RKO (cell line): ENCODE data around the gene CNEP1R1.

Experiments
- DNase-seq: peaks from one replicate; pipeline ENCODE4 v3.0.0-alpha.2; 2016; ENCODE audit warnings: low spot score

Gene CNEP1R1

GRCh38 chr16:50065241-50065623 lies 40.2 kb downstream of the CNEP1R1 start:
- DNase-seq, result no peak

- peak; percentile 90 for DNase-seq
Measured at GRCh38 chr16:50065624-50066481, 40.8 kb downstream of the CNEP1R1 start, which contains the start of gene HEATR3. TSS of gene HEATR3 (plus strand) at chr16:50065970. CDS start at chr16:50066132, 162 bp downstream.

DNA sequence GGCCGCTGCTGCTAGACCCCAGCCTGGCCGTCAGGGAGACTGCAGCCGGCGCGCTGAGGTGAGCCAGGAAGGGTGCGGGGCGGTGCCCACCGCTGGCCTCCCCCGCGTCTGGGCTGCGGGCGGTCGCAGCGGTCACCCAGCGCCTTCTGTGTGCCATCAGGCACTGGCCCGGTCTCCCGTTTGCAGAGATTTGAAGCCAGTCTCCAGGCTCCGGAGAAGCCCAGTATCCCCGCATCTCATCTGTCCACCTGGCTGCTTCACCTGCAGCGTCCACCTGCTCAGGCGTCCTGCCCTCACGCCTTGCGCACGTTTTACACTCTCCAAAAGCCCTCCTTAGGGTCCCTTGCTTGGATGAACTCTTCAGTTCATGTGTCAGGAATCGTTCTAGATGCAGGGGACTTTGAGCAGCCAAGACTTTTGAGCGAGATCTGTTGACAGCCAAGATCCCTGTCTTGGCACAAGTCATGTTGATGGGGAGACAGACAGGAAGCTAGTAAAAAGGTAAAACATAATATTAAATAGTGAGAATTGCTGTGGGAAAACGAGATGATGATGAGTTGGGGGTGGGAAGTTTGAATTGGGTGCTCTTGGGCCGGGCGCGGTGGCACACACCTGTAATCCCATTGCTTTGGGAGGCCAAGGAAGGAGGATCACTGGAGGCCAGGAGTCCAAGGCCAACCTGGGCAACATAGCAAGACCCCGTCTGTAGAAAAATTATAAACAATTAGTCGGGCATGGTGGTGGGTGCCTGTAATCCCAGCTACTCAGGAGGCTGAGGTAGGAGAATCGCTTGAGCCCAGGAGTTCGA lies 41.7 kb downstream of the CNEP1R1 start:
- DNase-seq, result no peak

DNA sequence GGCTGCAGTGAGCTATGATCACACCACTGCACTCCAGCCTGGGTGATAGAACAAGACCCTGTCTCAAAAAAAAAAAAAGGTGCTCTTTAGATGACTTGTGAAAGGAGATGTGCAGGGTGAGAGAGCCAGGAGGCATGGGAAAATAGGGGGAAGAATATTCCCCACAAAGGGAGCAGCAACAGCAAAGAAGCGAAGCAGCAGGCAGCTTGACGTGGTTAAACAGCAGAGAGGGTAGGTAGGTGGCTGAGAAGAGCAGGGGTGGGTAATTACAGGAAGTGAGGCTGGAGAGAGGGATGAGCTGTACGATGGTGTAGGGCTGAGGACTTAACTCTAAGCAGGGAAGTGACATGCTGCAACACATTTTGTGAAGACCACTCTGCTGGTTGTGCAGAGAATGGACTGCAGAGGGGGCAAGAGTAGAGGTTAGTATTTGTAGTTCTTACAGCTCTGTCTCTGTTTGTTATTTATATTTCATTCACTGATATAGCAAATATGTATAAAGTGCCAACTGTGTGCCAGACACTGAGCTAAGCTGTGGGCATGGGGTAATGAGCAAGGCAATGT lies 42.3 kb downstream of the CNEP1R1 start:
- DNase-seq, result peak; percentile 81

DNA sequence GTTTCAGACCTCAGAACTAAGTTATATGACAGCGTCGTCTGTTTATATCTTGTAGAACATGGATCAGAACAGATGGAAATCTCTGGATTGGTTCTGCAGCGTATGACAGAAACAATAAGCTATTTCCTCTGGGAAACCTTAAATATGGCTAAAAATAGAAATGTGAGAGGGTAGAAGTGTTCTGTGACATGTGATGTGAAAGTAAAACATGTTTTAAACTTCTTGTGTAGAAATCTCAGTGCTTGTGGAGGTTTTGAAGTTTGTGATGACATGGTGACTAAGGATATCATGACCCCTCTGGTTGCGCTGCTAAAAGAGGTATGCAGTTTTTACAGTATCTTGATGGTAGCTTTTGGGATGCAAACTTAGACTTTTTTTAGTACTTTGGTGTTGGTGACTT lies 43.5 kb downstream of the CNEP1R1 start:
- DNase-seq, result no peak

DNA sequence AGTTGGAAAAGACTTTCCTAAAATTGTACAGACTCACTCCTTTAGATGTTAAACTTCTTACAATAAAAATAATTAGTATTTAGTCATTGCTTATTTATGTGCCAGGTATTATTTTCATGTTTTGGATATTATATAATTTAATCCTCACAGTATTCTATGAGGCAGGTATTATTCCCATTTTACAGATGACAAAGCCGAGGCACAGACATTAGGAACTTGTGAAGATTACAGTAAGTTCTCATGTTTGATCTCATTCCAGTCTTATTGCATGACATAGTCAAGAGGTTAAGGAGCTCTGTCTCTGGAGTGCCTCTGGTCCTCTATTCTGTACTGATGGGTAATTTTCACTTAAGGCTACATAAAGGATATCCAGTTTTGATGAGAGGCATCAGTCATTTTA lies 44.0 kb downstream of the CNEP1R1 start:
- DNase-seq, result no peak

DNA sequence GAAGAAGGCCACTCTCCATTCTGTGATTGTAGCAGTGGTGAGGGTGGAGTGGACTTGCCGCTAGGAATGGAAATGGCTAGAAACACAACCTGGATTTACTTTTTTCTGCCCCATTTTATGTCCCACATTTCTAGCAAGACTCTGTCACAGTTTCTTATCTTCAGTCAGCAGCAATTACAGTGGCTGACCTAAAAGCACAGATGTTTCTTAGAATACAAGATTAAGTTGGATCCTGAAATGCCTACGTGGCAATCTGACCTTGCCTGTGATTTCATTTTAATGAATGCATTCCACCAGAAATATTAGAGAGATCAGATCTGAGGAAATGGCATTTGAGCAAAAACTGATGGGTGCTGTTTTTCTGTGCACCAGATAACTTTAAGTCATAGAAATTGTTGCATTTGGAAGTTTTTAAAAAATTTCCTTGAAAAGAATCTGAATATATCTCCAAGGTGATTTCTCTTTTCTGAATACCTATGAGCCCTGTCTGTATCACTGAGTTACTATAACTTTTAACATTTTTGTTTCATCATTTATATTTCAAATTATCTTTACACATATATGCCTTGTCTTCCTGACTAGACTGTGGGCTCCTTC lies 46.1 kb downstream of the CNEP1R1 start:
- DNase-seq, result no peak

- no peak for DNase-seq
Measured at GRCh38 chr16:50072730-50073129, 47.7 kb downstream of the CNEP1R1 start.

DNA sequence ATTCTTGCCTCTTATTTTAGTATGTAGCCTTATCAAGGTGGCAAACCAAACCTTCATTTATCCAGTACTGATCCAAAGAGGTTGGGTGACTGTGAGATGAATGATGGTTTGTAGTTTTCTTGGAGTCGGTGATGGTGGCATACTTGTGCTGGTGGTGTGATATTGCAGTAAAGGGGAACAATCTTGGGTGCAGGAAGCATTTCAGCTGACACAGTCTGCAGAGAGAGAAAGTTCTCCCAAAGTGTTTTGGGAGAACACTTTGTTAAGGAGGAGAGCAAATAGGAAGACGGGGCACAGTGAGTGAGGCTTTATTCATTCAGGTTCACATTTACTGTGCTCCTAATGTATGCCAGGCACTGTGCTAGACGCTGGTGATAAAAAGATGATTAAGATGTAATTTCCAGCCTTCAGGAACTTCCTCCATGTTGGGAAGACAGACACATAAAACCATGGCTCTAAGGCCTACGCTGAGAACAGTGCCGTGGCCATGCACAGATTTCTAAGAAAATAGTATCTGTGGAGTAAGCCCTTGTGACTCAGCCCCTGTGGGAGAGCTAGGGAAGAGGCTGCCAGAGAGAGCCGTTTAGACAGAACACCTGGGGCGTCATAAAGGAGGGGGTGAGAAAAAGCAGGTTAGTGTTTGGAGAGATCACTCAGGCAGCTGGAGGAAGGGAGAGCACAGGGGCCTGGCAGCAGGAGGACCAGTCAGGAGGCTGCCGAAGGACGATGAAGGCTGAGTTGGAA lies 54.5 kb downstream of the CNEP1R1 start:
- no peak for DNase-seq

GRCh38 chr16:50081428-50082018 lies 56.5 kb downstream of the CNEP1R1 start:
- no peak for DNase-seq

GRCh38 chr16:50083996-50084395 lies 59.0 kb downstream of the CNEP1R1 start:
- no peak for DNase-seq

- DNase-seq, result no peak
Measured at GRCh38 chr16:50086176-50086575, 61.2 kb downstream of the CNEP1R1 start.
